ENCODE measurements around the gene ANKRD27. TPM values are rescaled to one million over a fixed set of nuclear protein-coding genes. Genes with fewer than 3 reads are reported as not detected.

ANKRD27 gene
- total RNA-seq, 1 experiment from 2014 or later: 55.5 TPM

- Histone ChIP-seq H3K4me3 (no peak overlapping the region), H3K36me3 (ENCODE audit: low read depth) (0 out of 2 replicates have a peak, but pooled peaks cover 4% of the 10 kb centered on the region), H3K27ac (no peak overlapping the region), H3K4me2 (no peak overlapping the region), H3F3A (ENCODE audit: insufficient read depth, low read depth) (no peaks in the 10 kb centered on the region), H3K4me1 (replicated peaks; ENCODE audit: insufficient read depth) (no peaks in the 10 kb centered on the region), H4K20me1 (ENCODE audit: insufficient read depth) (peaks cover 47% of the 10 kb centered on the region), H3K9me2 (ENCODE audit: insufficient read depth) (no peaks in the 10 kb centered on the region), H3K9me3 (ENCODE audit: insufficient read depth, low read depth) (no peaks in the 10 kb centered on the region), H3K27me3 (ENCODE audit: insufficient read depth, low read depth) (no peaks in the 10 kb centered on the region), H2AFZ (no peak overlapping the region), H3K79me2 (ENCODE audit: low read depth) (peaks cover 51% of the 10 kb centered on the region)
- TF ChIP-seq CTCF (conservative IDR thresholded peaks at IDR 0.05): no peak
- no peak for TF ChIP-seq EZH2 (IDR thresholded peaks at IDR 0.05; ENCODE audit: low read depth)
- no TSS peak for BruUV-seq (replicated peaks)
- CTCF ChIA-PET: no interaction called here
- intact Hi-C loops (cut with micrococcal nuclease; ENCODE audit: unreplicated experiment): no loop called here
- no peak for DNase-seq
- POLR2A ChIA-PET (ENCODE audit: unreplicated experiment): no interaction called here
Observed at GRCh38 chr19:32666084-32666483, 8.9 kb downstream of the ANKRD27 start.

- CTCF ChIA-PET: no interaction called here
- Histone ChIP-seq H3F3A (ENCODE audit: insufficient read depth, low read depth) (no peaks in the 10 kb centered on the region), H3K79me2 (ENCODE audit: low read depth) (peaks cover 21% of the 10 kb centered on the region), H3K27ac (no peak overlapping the region), H3K27me3 (ENCODE audit: insufficient read depth, low read depth) (no peaks in the 10 kb centered on the region), H2AFZ (no peak overlapping the region), H3K36me3 (ENCODE audit: low read depth) (0 out of 2 replicates have a peak, but pooled peaks cover 3% of the 10 kb centered on the region), H3K4me1 (replicated peaks; ENCODE audit: insufficient read depth) (no peaks in the 10 kb centered on the region), H3K4me2 (no peak overlapping the region), H3K9me3 (ENCODE audit: insufficient read depth, low read depth) (no peaks in the 10 kb centered on the region), H4K20me1 (ENCODE audit: insufficient read depth) (peaks cover 24% of the 10 kb centered on the region; the same call in 1 of the 2 replicates), H3K9me2 (ENCODE audit: insufficient read depth) (no peaks in the 10 kb centered on the region), H3K4me3 (no peak overlapping the region)
- intact Hi-C loops (cut with micrococcal nuclease; ENCODE audit: unreplicated experiment): no loop called here
- no TSS peak for BruUV-seq (replicated peaks)
- TF ChIP-seq EZH2 (IDR thresholded peaks at IDR 0.05; ENCODE audit: low read depth) (no peak), CTCF (conservative IDR thresholded peaks at IDR 0.05) (no peak)
- POLR2A ChIA-PET (ENCODE audit: unreplicated experiment): no interaction called here
- DNase-seq: no peak
Observed at GRCh38 chr19:32662186-32662585, 12.8 kb downstream of the ANKRD27 start.

DNA sequence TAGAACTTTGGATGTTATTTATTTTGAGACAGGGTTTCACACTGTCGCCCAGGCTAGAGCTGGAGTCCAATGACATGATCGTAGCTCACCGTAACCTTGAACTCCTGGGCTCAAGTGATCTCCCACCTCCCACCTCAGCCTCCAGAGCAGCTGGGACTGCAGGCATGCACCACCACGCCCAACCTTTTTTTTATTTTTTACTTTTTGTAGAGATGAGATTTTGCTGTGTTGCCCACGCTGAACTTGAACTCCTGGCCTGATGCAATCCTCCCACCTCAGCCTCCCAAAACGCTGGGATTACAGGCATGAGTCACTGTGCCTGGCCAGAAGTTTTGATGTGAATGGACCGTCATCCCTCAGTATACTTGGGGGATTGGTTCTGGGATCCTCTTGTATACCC, 13.7 kb downstream of the ANKRD27 start:
- ChIA-PET POLR2A (ENCODE audit: unreplicated experiment) (no interaction called here), CTCF (no interaction called here)
- H3F3A ChIP-seq (ENCODE audit: insufficient read depth, low read depth): no peaks in the 10 kb centered on the region
- no peak overlapping the region for H3K4me2 ChIP-seq
- H3K79me2 ChIP-seq (ENCODE audit: low read depth): peaks cover 15% of the 10 kb centered on the region
- no peak overlapping the region for H3K27ac ChIP-seq
- H2AFZ ChIP-seq: no peak overlapping the region
- TF ChIP-seq CTCF (conservative IDR thresholded peaks at IDR 0.05): no peak
- H3K36me3 ChIP-seq (ENCODE audit: low read depth): no peaks in the 10 kb centered on the region
- no peaks in the 10 kb centered on the region for H3K27me3 ChIP-seq (ENCODE audit: insufficient read depth, low read depth)
- intact Hi-C loops (cut with micrococcal nuclease; ENCODE audit: unreplicated experiment): no loop called here
- no peaks in the 10 kb centered on the region for H3K9me3 ChIP-seq (ENCODE audit: insufficient read depth, low read depth)
- no peak for DNase-seq
- no peaks in the 10 kb centered on the region for H3K4me1 ChIP-seq (replicated peaks; ENCODE audit: insufficient read depth)
- H3K4me3 ChIP-seq: no peak overlapping the region
- H4K20me1 ChIP-seq (ENCODE audit: insufficient read depth): peaks cover 19% of the 10 kb centered on the region; the same call in 1 of the 2 replicates
- BruUV-seq (replicated peaks): no TSS peak
- H3K9me2 ChIP-seq (ENCODE audit: insufficient read depth): no peaks in the 10 kb centered on the region

Measured in PC-9 (cell line).